HCT116 (cell line): ENCODE results near the gene FOXC2. TPM values are rescaled to one million over a fixed set of nuclear protein-coding genes. Genes with fewer than 3 reads are reported as not detected.
A peak's percentile ranks its signal among the peaks of the same experiment; 100 is the strongest.

Source experiments
- ATAC-seq: fragments of 200-7000 bp; cut with Tn5 transposase; 2 replicates; pipeline ENCODE4 v1.9.1; 2020; ENCODE audit warnings: mild to moderate bottlenecking, moderate library complexity
- BruUV-seq: library from RNA; stranded (reverse); fragments of 400-500 nt; replicated peaks from 2 replicates; lab custom pipeline; 2021; lab: Mats Ljungman, UMichigan
- CTCF ChIA-PET: fragments of 300-600 bp; sonication (Branson Sonifier 250); formaldehyde crosslinking; loops from one replicate; lab custom pipeline; 2021; ENCODE audit warnings: antibody characterized with exemption; lab: Charles Lee
- POLR2A ChIA-PET: fragments of 300-600, 350-600 bp; sonication (Branson Sonifier 250); formaldehyde crosslinking; loops from one replicate; lab custom pipeline; 2021; ENCODE audit warnings: antibody characterized with exemption; lab: Charles Lee
- RAD21 ChIA-PET, 2 experiments: fragments of 300-600 bp; sonication (Branson Sonifier 250); formaldehyde crosslinking; loops; one replicate each; lab custom pipeline; 2023; ENCODE audit warnings: low total read pairs in 2 of 2; ENCODE audit not compliant: uncharacterized antibody in 2 of 2, unreplicated experiment in 2 of 2, low non-redundant PET in 1 of 2; lab: Charles Lee
- DNase-seq: peaks from one replicate; pipeline ENCODE4 v3.0.0-alpha.2; 2010; ENCODE audit warnings: low read depth, low spot score
- H2AFZ ChIP-seq: fragments of 200-600 bp; shearing (Covaris generic), sonication (generic); 2 replicates; pipeline ENCODE4 v1.6.1; 2017; ENCODE audit warnings: low read depth, mixed run types, mixed read lengths, antibody characterized with exemption, low read length; ENCODE audit not compliant: poor library complexity, severe bottlenecking
- H3K27ac ChIP-seq: 2 replicates; pipeline ENCODE4 v1.5.1; 2012; ENCODE audit warnings: low read depth, low read length
- H3K27me3 ChIP-seq: fragments of 200-600 bp; sonication (generic); 2 replicates; pipeline ENCODE4 v1.6.1; 2016; ENCODE audit warnings: mixed run types, low read length, mixed read lengths; ENCODE audit not compliant: insufficient read depth
- H3K36me3 ChIP-seq, 2 experiments: fragments of 200-500 bp in 1 of 2; fragments of 200-600 bp in 1 of 2; sonication (Bioruptor generic) in 1 of 2; sonication (generic) in 1 of 2; 2 replicates each; pipeline versions ENCODE4 v1.5.1 to v1.6.1; 2014 to 2016; ENCODE audit warnings: low read length in 2 of 2, inconsistent platforms in 1 of 2, mixed read lengths in 1 of 2, mixed run types in 1 of 2; ENCODE audit not compliant: insufficient read depth in 2 of 2, control insufficient read depth in 1 of 2
- H3K4me1 ChIP-seq, 2 experiments: fragments of 200-600 bp in 1 of 2; sonication (generic) in 1 of 2; 2 replicates each; pipeline versions ENCODE4 v1.5.1 to v1.6.1; 2012 to 2017; ENCODE audit warnings: low read length in 2 of 2, inconsistent platforms in 1 of 2, mild to moderate bottlenecking in 1 of 2, mixed read lengths in 1 of 2, mixed run types in 1 of 2, moderate library complexity in 1 of 2; ENCODE audit not compliant: insufficient read depth in 2 of 2, control insufficient read depth in 1 of 2
- H3K4me2 ChIP-seq: fragments of 200-600 bp; sonication (generic); 2 replicates; pipeline ENCODE4 v1.6.1; 2017; ENCODE audit warnings: mixed run types, low read length, mixed read lengths
- H3K4me3 ChIP-seq, 2 experiments: fragments of 200-600 bp in 1 of 2; sonication (generic) in 1 of 2; replicated peaks in 1 of 2; 2 replicates each; pipeline ENCODE4 v1.5.1; 2011 to 2016; ENCODE audit warnings: low read length in 2 of 2, control low read depth in 1 of 2, low read depth in 1 of 2, mild to moderate bottlenecking in 1 of 2, mixed read lengths in 1 of 2, mixed run types in 1 of 2
- H3K79me2 ChIP-seq: fragments of 200-600 bp; sonication (generic); 2 replicates; pipeline ENCODE4 v1.6.1; 2017; ENCODE audit warnings: mild to moderate bottlenecking, mixed run types, low read length, moderate library complexity, mixed read lengths; ENCODE audit not compliant: insufficient read depth
- H3K9ac ChIP-seq: fragments of 200-600 bp; sonication (generic); 2 replicates; pipeline ENCODE4 v1.6.1; 2016; ENCODE audit warnings: low read length, mixed read lengths
- H3K9me2 ChIP-seq: fragments of 200-600 bp; sonication (generic), shearing (Covaris generic); 2 replicates; pipeline ENCODE4 v1.6.1; 2017; ENCODE audit warnings: mixed run types, mild to moderate bottlenecking, moderate library complexity; ENCODE audit not compliant: insufficient read depth
- H3K9me3 ChIP-seq, 2 experiments: fragments of 200-500 bp in 1 of 2; fragments of 200-600 bp in 1 of 2; sonication (Bioruptor generic) in 1 of 2; sonication (generic) in 1 of 2; 2 replicates each; pipeline ENCODE4 v1.6.1; 2014 to 2017; ENCODE audit warnings: low read length in 2 of 2, mixed read lengths in 2 of 2, inconsistent platforms in 1 of 2, low read depth in 1 of 2, mild to moderate bottlenecking in 1 of 2, mixed run types in 1 of 2, moderate library complexity in 1 of 2; ENCODE audit not compliant: control insufficient read depth in 1 of 2, insufficient read depth in 1 of 2
- H4K20me1 ChIP-seq: fragments of 200-600 bp; sonication (generic), shearing (Covaris generic); 2 replicates; pipeline ENCODE4 v1.6.1; 2017; ENCODE audit warnings: mixed run types, mild to moderate bottlenecking, moderate library complexity; ENCODE audit not compliant: insufficient read depth
- CBX3 ChIP-seq: IDR thresholded peaks from 2 replicates; pipeline ENCODE4 v1.6.1; 2012; ENCODE audit warnings: low read depth
- CEBPB ChIP-seq: IDR thresholded peaks from 2 replicates; pipeline ENCODE4 v1.6.1; 2012; ENCODE audit warnings: low read depth
- EZH2phosphoT487 ChIP-seq: fragments of 200-600 bp; IDR thresholded peaks from 2 replicates; pipeline ENCODE4 v1.6.1; 2018; ENCODE audit warnings: antibody characterized with exemption, borderline replicate concordance
- JUND ChIP-seq: IDR thresholded peaks from 2 replicates; pipeline ENCODE4 v1.6.1; 2012
- POLR2AphosphoS5 ChIP-seq: IDR thresholded peaks from 2 replicates; pipeline ENCODE4 v1.6.1; 2011; ENCODE audit warnings: mild to moderate bottlenecking, low read depth, low read length, moderate library complexity
- RAD21 ChIP-seq: IDR thresholded peaks from 2 replicates; pipeline ENCODE4 v1.6.1; 2012; ENCODE audit warnings: low read depth, mild to moderate bottlenecking
- SIN3A ChIP-seq: IDR thresholded peaks from 2 replicates; pipeline ENCODE4 v1.6.1; 2012; ENCODE audit warnings: low read depth
- ZFX ChIP-seq: fragments of 450-650 bp; IDR thresholded peaks from 2 replicates; pipeline ENCODE4 v1.6.1; 2017
- ZNF274 ChIP-seq: fragments of 200-500 bp; sonication (Bioruptor generic); IDR thresholded peaks from 2 replicates; pipeline ENCODE4 v1.6.1; 2014; ENCODE audit warnings: mild to moderate bottlenecking, low read depth, low read length, inconsistent platforms
- intact Hi-C: fragments of 100-400 bp; cut with micrococcal nuclease; formaldehyde crosslinking; loops from 2 replicates; pipeline ENCODE4 v1.10.0; 2022
- total RNA-seq: library from RNA; stranded (reverse); gene quantifications from one replicate; pipeline ENCODE4 v1.2.1, GENCODE V29; 2021; ENCODE audit not compliant: unreplicated experiment
- TF ChIP-seq, protein P1 (sequence below): IDR thresholded peaks from 2 replicates; pipeline ENCODE4 v1.6.1; 2011; ENCODE audit warnings: mild to moderate bottlenecking, low read length, moderate library complexity; ENCODE audit not compliant: insufficient replicate concordance; ENCODE audit errors: extremely low read depth

The FOXC2 gene
- total RNA-seq, 1 experiment from 2014 or later: 0.22 TPM

DNA sequence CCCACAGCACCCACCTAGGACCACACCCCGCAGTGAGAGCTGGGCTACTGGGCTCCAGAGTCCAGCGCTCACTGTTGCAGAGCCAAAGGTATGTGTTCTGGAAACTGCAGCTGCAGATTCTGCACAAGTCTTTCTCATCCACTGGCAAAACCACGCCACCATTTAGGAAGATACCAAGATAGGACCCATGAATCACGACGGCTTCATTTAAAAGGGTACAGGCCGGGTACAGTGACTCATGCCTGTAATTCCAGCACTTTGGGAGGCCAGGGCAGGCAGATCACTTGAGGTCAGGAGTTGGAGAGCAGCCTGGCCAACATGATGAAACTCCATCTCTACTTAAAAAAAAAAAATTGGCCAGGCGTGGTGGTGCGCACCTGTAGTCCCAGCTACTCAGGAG is 37.5 kb upstream of the FOXC2 start:
- no peaks in the 10 kb centered on the region for H3K9me2 ChIP-seq
- peaks cover 0 to 10% of the 10 kb centered on the region in 2 experiments; a peak in 1 of 4 replicates for H3K4me1 ChIP-seq
- intact Hi-C loops: no loop called here
- H3K27me3 ChIP-seq: no peaks in the 10 kb centered on the region
- ChIA-PET CTCF (no interaction called here), RAD21 (no interaction called here), POLR2A (no interaction called here)
- no peak overlapping the region for H2AFZ ChIP-seq
- H3K4me3 ChIP-seq: no peak overlapping the region
- no peaks in the 10 kb centered on the region for H3K9me3 ChIP-seq
- BruUV-seq: no TSS peak
- H4K20me1 ChIP-seq: no peaks in the 10 kb centered on the region
- no peaks in the 10 kb centered on the region for H3K36me3 ChIP-seq
- TF ChIP-seq CBX3 (no peak), JUND (no peak), EZH2phosphoT487 (no peak), SIN3A (no peak)
- no peaks in the 10 kb centered on the region for H3K79me2 ChIP-seq
- ATAC-seq: peak; percentile 21; the same call in 1 of the 2 replicates
- H3K27ac ChIP-seq: no peak overlapping the region
- H3K4me2 ChIP-seq: peak overlapping the region; percentile 20; the same call in 1 of the 2 replicates
- no peak for DNase-seq
- no peak overlapping the region for H3K9ac ChIP-seq

DNA sequence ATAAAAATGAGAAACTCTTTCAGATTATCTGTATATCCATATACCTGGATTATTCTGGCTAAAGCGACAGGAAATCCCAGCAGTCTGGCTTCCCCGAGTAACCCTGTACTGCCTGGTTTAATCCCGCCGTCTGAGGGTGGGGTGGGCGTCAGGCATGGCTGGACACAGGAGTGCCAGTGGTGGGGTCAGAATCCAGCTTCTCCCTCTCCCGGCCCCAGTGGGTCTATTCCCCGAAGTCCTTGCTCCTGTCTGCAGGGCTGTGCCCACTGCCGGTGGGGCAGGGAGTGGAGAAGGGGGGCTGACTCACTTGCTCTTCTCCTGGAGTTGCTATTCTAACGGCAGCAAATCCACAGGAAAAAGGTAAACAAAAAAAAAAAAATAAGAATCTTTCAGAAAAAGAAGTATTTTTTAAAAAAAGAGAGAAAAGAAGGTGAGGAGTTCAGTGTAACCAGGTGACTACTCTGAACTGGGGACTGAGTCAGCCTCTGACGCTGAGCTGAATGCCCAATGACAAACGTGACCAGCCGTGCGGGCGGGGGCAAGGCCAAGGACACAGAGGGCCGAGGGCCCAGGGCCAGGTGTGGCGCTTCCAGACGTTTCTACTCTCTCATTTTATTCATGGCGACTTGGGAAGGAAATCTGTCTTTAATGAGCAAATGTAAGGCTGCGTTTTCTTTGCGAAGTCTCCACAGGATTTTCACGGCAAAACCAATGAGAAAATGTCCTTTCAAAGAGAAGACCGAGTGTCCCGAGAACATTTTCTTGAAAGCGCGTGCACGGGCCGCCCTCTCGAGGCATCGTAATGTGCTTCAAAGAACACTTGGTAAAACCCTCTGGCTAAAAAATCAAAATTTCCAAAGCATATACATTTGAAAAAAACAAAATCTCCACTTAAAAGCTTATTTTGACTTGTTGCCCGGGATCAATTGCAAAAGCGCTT is 36.1 kb upstream of the FOXC2 start:
- TF ChIP-seq, protein P1, sequence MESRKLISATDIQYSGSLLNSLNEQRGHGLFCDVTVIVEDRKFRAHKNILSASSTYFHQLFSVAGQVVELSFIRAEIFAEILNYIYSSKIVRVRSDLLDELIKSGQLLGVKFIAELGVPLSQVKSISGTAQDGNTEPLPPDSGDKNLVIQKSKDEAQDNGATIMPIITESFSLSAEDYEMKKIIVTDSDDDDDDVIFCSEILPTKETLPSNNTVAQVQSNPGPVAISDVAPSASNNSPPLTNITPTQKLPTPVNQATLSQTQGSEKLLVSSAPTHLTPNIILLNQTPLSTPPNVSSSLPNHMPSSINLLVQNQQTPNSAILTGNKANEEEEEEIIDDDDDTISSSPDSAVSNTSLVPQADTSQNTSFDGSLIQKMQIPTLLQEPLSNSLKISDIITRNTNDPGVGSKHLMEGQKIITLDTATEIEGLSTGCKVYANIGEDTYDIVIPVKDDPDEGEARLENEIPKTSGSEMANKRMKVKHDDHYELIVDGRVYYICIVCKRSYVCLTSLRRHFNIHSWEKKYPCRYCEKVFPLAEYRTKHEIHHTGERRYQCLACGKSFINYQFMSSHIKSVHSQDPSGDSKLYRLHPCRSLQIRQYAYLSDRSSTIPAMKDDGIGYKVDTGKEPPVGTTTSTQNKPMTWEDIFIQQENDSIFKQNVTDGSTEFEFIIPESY: no peak
- TF ChIP-seq CBX3 (no peak), POLR2AphosphoS5 (no peak), JUND (no peak), RAD21 (no peak), ZNF274 (no peak), CEBPB (no peak), EZH2phosphoT487 (no peak), ZFX (no peak)
- TF ChIP-seq, all 23 proteins: peak for 0
- POLR2A ChIA-PET: no interaction called here
- no TSS peak for BruUV-seq
- RAD21 ChIA-PET: no interaction called here
- H3K9ac ChIP-seq: no peak overlapping the region
- H3K36me3 ChIP-seq: no peaks in the 10 kb centered on the region
- H4K20me1 ChIP-seq: no peaks in the 10 kb centered on the region
- no peak overlapping the region for H3K4me3 ChIP-seq
- H3K27ac ChIP-seq: no peak overlapping the region
- intact Hi-C loops: no loop called here
- H2AFZ ChIP-seq: no peak overlapping the region
- H3K79me2 ChIP-seq: no peaks in the 10 kb centered on the region
- ATAC-seq: no peak
- DNase-seq: no peak
- no peak overlapping the region for H3K4me2 ChIP-seq
- H3K9me2 ChIP-seq: no peaks in the 10 kb centered on the region
- H3K27me3 ChIP-seq: no peaks in the 10 kb centered on the region
- H3K9me3 ChIP-seq: no peaks in the 10 kb centered on the region
- CTCF ChIA-PET: no interaction called here
- peaks cover 0 to 10% of the 10 kb centered on the region in 2 experiments; a peak in 1 of 4 replicates for H3K4me1 ChIP-seq
